OCI-LY1 (cell line): ENCODE results near the gene KRT16.
"Not testable (repeated sequence)": the region's sequence is repeated elsewhere in the genome, so short reads cannot be mapped to it uniquely, and the experiment has no call there.

Source experiments
- H2AFZ ChIP-seq: fragments of 200-600 bp; sonication (generic), shearing (Covaris generic); 2 replicates; pipeline ENCODE4 v1.6.0; 2014; ENCODE audit warnings: antibody characterized with exemption, mild to moderate bottlenecking, low read length
- H3F3A ChIP-seq: fragments of 200-600 bp; sonication (generic), shearing (Covaris generic); 2 replicates; pipeline ENCODE4 v1.6.0; 2014; ENCODE audit warnings: mild to moderate bottlenecking, antibody characterized with exemption, low read length, moderate library complexity; ENCODE audit not compliant: insufficient read depth
- H3K27ac ChIP-seq: fragments of 200-600 bp; sonication (generic); 2 replicates; pipeline ENCODE4 v1.5.1; 2014; ENCODE audit warnings: low read length, mixed run types, mild to moderate bottlenecking, low read depth; ENCODE audit not compliant: poor library complexity, severe bottlenecking
- H3K27me3 ChIP-seq: fragments of 200-600 bp; sonication (generic); 2 replicates; pipeline ENCODE4 v1.6.0; 2014; ENCODE audit warnings: antibody characterized with exemption, mild to moderate bottlenecking, low read length, moderate library complexity; ENCODE audit not compliant: insufficient read depth
- H3K36me3 ChIP-seq: fragments of 200-600 bp; sonication (generic); 2 replicates; pipeline ENCODE4 v1.6.1; 2014; ENCODE audit warnings: mild to moderate bottlenecking, antibody characterized with exemption, low read length, moderate library complexity, mixed read lengths; ENCODE audit not compliant: insufficient read depth
- H3K4me1 ChIP-seq: fragments of 200-600 bp; sonication (generic); 2 replicates; pipeline ENCODE4 v1.5.1; 2014; ENCODE audit warnings: mild to moderate bottlenecking, low read length, moderate library complexity; ENCODE audit not compliant: insufficient read depth, severe bottlenecking
- H3K4me2 ChIP-seq: fragments of 200-600 bp; sonication (generic), shearing (Covaris generic); 2 replicates; pipeline ENCODE4 v1.6.1; 2014; ENCODE audit warnings: low read length
- H3K4me3 ChIP-seq: fragments of 200-600 bp; sonication (generic); 2 replicates; pipeline ENCODE4 v1.5.1; 2014; ENCODE audit warnings: low read length, low read depth, mild to moderate bottlenecking, mixed read lengths; ENCODE audit not compliant: poor library complexity, severe bottlenecking
- H3K79me2 ChIP-seq: fragments of 200-600 bp; shearing (Covaris generic); 2 replicates; pipeline ENCODE4 v1.6.1; 2016; ENCODE audit warnings: mixed run types, low read length, mixed read lengths; ENCODE audit not compliant: insufficient read depth
- H3K9ac ChIP-seq: fragments of 200-600 bp; sonication (generic), shearing (Covaris generic); 2 replicates; pipeline ENCODE4 v1.6.1; 2014; ENCODE audit warnings: mild to moderate bottlenecking, low read length, mixed read lengths
- H3K9me2 ChIP-seq: fragments of 200-600 bp; sonication (generic), shearing (Covaris generic); 2 replicates; pipeline ENCODE4 v1.6.1; 2014; ENCODE audit warnings: low read depth, mild to moderate bottlenecking, low read length, mixed read lengths
- H3K9me3 ChIP-seq: fragments of 200-600 bp; shearing (Covaris generic); 2 replicates; pipeline ENCODE4 v1.6.1; 2014; ENCODE audit warnings: low read length, mixed read lengths
- H4K20me1 ChIP-seq: fragments of 200-600 bp; sonication (generic), shearing (Covaris generic); 2 replicates; pipeline ENCODE4 v1.6.0; 2016; ENCODE audit warnings: mild to moderate bottlenecking, low read length; ENCODE audit not compliant: insufficient read depth
- CTCF ChIP-seq: fragments of 200-600 bp; sonication (generic), shearing (Covaris generic); IDR thresholded peaks from 2 replicates; pipeline ENCODE4 v1.5.1; 2017; ENCODE audit warnings: mild to moderate bottlenecking, antibody characterized with exemption, low read length, moderate library complexity, mixed read lengths
- EZH2 ChIP-seq: fragments of 200-600 bp; sonication (generic), shearing (Covaris generic); IDR thresholded peaks from 2 replicates; pipeline ENCODE4 v1.8.0; 2017; ENCODE audit warnings: borderline replicate concordance, mixed run types, mild to moderate bottlenecking, antibody characterized with exemption, low read length, moderate library complexity, mixed read lengths

Gene KRT16

GRCh38 chr17:41585301-41586056 lies 27.1 kb downstream of the KRT16 start:
- H4K20me1 ChIP-seq = no peaks in the 10 kb centered on the region
- no peaks in the 10 kb centered on the region for H3K79me2 ChIP-seq
- no peak overlapping the region for H3K4me2 ChIP-seq
- no peaks in the 10 kb centered on the region for H3K9me2 ChIP-seq
- H2AFZ ChIP-seq = no peak overlapping the region
- H3K27me3 ChIP-seq = no peaks in the 10 kb centered on the region
- H3K36me3 ChIP-seq = no peaks in the 10 kb centered on the region
- no peaks in the 10 kb centered on the region for H3K4me1 ChIP-seq
- no peak overlapping the region for H3K4me3 ChIP-seq
- H3K27ac ChIP-seq = no peak overlapping the region
- no peaks in the 10 kb centered on the region for H3F3A ChIP-seq
- H3K9me3 ChIP-seq = no peaks in the 10 kb centered on the region
- TF ChIP-seq CTCF = no peak
- no peak for TF ChIP-seq EZH2
- no peak overlapping the region for H3K9ac ChIP-seq

- H3K27me3 ChIP-seq, H3K9me2 ChIP-seq, H3K9me3 ChIP-seq, H3F3A ChIP-seq, H3K9ac ChIP-seq, H3K36me3 ChIP-seq, H3K4me3 ChIP-seq, H3K4me1 ChIP-seq, H3K4me2 ChIP-seq, H2AFZ ChIP-seq, H3K79me2 ChIP-seq, H3K27ac ChIP-seq, H4K20me1 ChIP-seq: not testable (repeated sequence)
Observed at GRCh38 chr17:41584331-41584927, 28.1 kb downstream of the KRT16 start.

- H3K9ac ChIP-seq = no peak overlapping the region
- H3K27ac ChIP-seq = no peak overlapping the region
- H3K27me3 ChIP-seq = no peaks in the 10 kb centered on the region
- no peaks in the 10 kb centered on the region for H4K20me1 ChIP-seq
- H3K4me3 ChIP-seq = no peak overlapping the region
- no peaks in the 10 kb centered on the region for H3F3A ChIP-seq
- H3K9me2 ChIP-seq = no peaks in the 10 kb centered on the region
- no peak overlapping the region for H3K4me2 ChIP-seq
- H2AFZ ChIP-seq = no peak overlapping the region
- TF ChIP-seq CTCF = no peak
- TF ChIP-seq EZH2 = no peak
- no peaks in the 10 kb centered on the region for H3K36me3 ChIP-seq
- no peaks in the 10 kb centered on the region for H3K9me3 ChIP-seq
- no peaks in the 10 kb centered on the region for H3K79me2 ChIP-seq
- H3K4me1 ChIP-seq = peaks cover 4% of the 10 kb centered on the region
Observed at GRCh38 chr17:41583137-41584127, 29.1 kb downstream of the KRT16 start.

GRCh38 chr17:41582061-41582968 lies 30.3 kb downstream of the KRT16 start:
- H2AFZ ChIP-seq, H3K9me3 ChIP-seq, H3K27me3 ChIP-seq, H3K9ac ChIP-seq, H3K4me3 ChIP-seq, H3K9me2 ChIP-seq, H3K4me1 ChIP-seq, H3K4me2 ChIP-seq, H3K27ac ChIP-seq, H3K79me2 ChIP-seq, H3F3A ChIP-seq, H3K36me3 ChIP-seq, H4K20me1 ChIP-seq: not testable (repeated sequence)
